Stimulated activated CD4-positive, alpha-beta T cell treated with anti-CD3 and anti-CD28 coated beads, Interleukin-15, amount 100 ng/mL, for 48 hours (primary cell): ENCODE data around the gene DGKE.
A peak's percentile ranks its signal among the peaks of the same experiment; 100 is the strongest.

Experiments
- DNase-seq, 2 donors: peaks; one replicate each; pipeline ENCODE4 v3.0.0-alpha.2; 2020; ENCODE audit warnings: low read depth in 2 of 2

Gene DGKE

GRCh38 chr17:56833809-56834379 is at the start of gene DGKE, which contains the start of gene C17orf67:
TSS of gene DGKE (plus strand) at chr17:56834151. CDS start at chr17:56834796, 645 bp downstream.
TSS of gene C17orf67 (minus strand) at chr17:56833920. CDS start at chr17:56815810, 18,110 bp downstream.
- peak; percentile 97 to 98 for DNase-seq

GRCh38 chr17:56785405-56785804 is 48.5 kb upstream of the DGKE start:
- no peak for DNase-seq

- DNase-seq: no peak
Observed at GRCh38 chr17:56785997-56786680, 47.8 kb upstream of the DGKE start.

GRCh38 chr17:56786989-56787482 is 46.9 kb upstream of the DGKE start:
- peak; percentile 60 to 66 for DNase-seq

- no peak for DNase-seq
Observed at GRCh38 chr17:56792267-56792666, 41.7 kb upstream of the DGKE start.

- no peak for DNase-seq
Observed at GRCh38 chr17:56793531-56793930, 40.4 kb upstream of the DGKE start.

- no peak for DNase-seq
Observed at GRCh38 chr17:56793957-56794356, 40.0 kb upstream of the DGKE start.

- DNase-seq: no peak
Observed at GRCh38 chr17:56795221-56795865, 38.6 kb upstream of the DGKE start.

GRCh38 chr17:56796536-56796935 is 37.4 kb upstream of the DGKE start:
- DNase-seq: no peak

- no peak for DNase-seq
Observed at GRCh38 chr17:56798916-56799315, 35.0 kb upstream of the DGKE start.

- DNase-seq: no peak
Observed at GRCh38 chr17:56801459-56802178, 32.3 kb upstream of the DGKE start.

GRCh38 chr17:56803071-56803470 is 30.9 kb upstream of the DGKE start:
- DNase-seq: no peak

GRCh38 chr17:56804454-56804853 is 29.5 kb upstream of the DGKE start:
- DNase-seq: no peak

- DNase-seq: no peak
Observed at GRCh38 chr17:56806949-56807348, 27.0 kb upstream of the DGKE start.

GRCh38 chr17:56807723-56808122 is 26.2 kb upstream of the DGKE start:
- no peak for DNase-seq

- no peak for DNase-seq
Observed at GRCh38 chr17:56808503-56808902, 25.4 kb upstream of the DGKE start.

- DNase-seq: no peak
Observed at GRCh38 chr17:56809106-56809819, 24.7 kb upstream of the DGKE start.

- no peak for DNase-seq
Observed at GRCh38 chr17:56809820-56810179, 24.2 kb upstream of the DGKE start.

GRCh38 chr17:56810343-56810742 is 23.6 kb upstream of the DGKE start:
- no peak for DNase-seq

GRCh38 chr17:56810891-56811775 is 22.8 kb upstream of the DGKE start:
- no peak for DNase-seq
